Posterior vena cava (tissue), 2 donors: Measurements from ENCODE around the gene AP3D1. TPM values are rescaled to one million over a fixed set of nuclear protein-coding genes. Genes with fewer than 3 reads are reported as not detected.

Experiments
- total RNA-seq, 2 donors: library from RNA; stranded (reverse); fragmentation: NEBNext Ultra II Directional; extraction: Animal tissue kit (Norgen Biotek cat#: 25700); gene quantifications; one replicate each; pipeline ENCODE4 v1.2.1, GENCODE V29; 2021
- donor health status: DM: yes; HTN: yes; CAD: no.
- donor health status: DM: yes; HTN: yes; CAD: no.

The AP3D1 gene
- total RNA-seq, 2 donors from 2014 or later = 73.9 to 93.3 TPM

Other genes starting within 250 kb of the AP3D1 start
- 1 to 10 TPM; 3.0 to 3.6 TPM for gene ADAT3, start 246.2 kb downstream of the AP3D1 start, total RNA-seq
- gene SCAMP4, start 246.2 kb downstream of the AP3D1 start, total RNA-seq = 10 to 100 TPM; 35.6 to 36.6 TPM
- gene CSNK1G2, start 210.4 kb downstream of the AP3D1 start, total RNA-seq = 10 to 100 TPM; 30.2 to 36.9 TPM
- 10 to 100 TPM; 44.6 to 52.1 TPM for gene BTBD2, start 135.9 kb downstream of the AP3D1 start, total RNA-seq
- 100 to 1,000 TPM in 1 of 2 donors, 10 to 100 TPM in 1; 99.6 to 126 TPM for gene MKNK2, start 100.3 kb downstream of the AP3D1 start, total RNA-seq
- gene MOB3A, start 55.2 kb downstream of the AP3D1 start, total RNA-seq = 10 to 100 TPM; 55.8 to 57.1 TPM
- 1 to 10 TPM in 1 of 2 donors, under 1 TPM in 1; 0.90 to 2.4 TPM for gene IZUMO4, start 54.7 kb downstream of the AP3D1 start, total RNA-seq
- gene DOT1L, start 12.4 kb upstream of the AP3D1 start, total RNA-seq = 10 to 100 TPM; 14.7 to 23.3 TPM
- gene PLEKHJ1, start 84.8 kb upstream of the AP3D1 start, total RNA-seq = 10 to 100 TPM; 24.3 to 27.6 TPM
- 10 to 100 TPM; 35.0 to 36.6 TPM for gene SF3A2, start 85.3 kb upstream of the AP3D1 start, total RNA-seq
- gene AMH, start 97.8 kb upstream of the AP3D1 start, total RNA-seq = 1 to 10 TPM in 1 of 2 donors, under 1 TPM in 1; 0.46 to 1.1 TPM
- gene JSRP1, start 104.9 kb upstream of the AP3D1 start, total RNA-seq = not detected
- 1 to 10 TPM in 1 of 2 donors, under 1 TPM in 1; 0.90 to 2.0 TPM for gene PEAK3, start 130.6 kb upstream of the AP3D1 start, total RNA-seq
- under 1 TPM in 1 of 2 donors, not detected in 1; 0.10 TPM for gene LINGO3, start 156.6 kb upstream of the AP3D1 start, total RNA-seq
- 10 to 100 TPM; 46.2 to 50.5 TPM for gene LSM7, start 177.0 kb upstream of the AP3D1 start, total RNA-seq
- 10 to 100 TPM; 20.7 to 36.9 TPM for gene SPPL2B, start 177.1 kb upstream of the AP3D1 start, total RNA-seq
- gene TMPRSS9, start 208.7 kb upstream of the AP3D1 start, total RNA-seq = not detected